CD4-positive, alpha-beta T cell treated with Interleukin-6 at 100 ng/mL for 8 hours (primary cell): ENCODE data around the gene CNGA2.
"Not testable (repeated sequence)": the region's sequence is repeated elsewhere in the genome, so short reads cannot be mapped to it uniquely, and the experiment has no call there.

Experiments
- DNase-seq: peaks from one replicate; pipeline ENCODE4 v3.0.0-alpha.2; 2020; ENCODE audit warnings: mixed read lengths, low spot score

CNGA2 gene

DNA sequence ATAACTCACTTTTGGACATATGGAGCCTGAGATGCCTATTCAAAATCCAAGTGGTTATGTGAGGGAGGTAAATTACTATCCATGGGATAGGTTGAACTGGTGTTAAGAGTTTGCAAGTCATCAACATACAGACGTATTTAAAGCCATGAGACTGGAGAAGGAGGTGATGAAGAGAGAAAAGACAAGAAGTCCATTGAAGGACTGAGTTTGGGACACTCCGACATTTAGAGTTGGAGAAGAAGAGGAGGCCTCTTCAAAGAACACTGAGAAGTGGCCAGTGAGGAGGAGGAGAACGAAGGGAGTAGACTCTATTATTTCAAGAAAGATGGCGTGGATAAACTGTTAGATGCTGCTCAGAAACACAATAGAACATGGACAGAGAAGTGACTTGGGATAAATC lies at the start of gene CNGA2:
Gene CNGA2, plus strand, starts transcription at position 301 of the 400 bp plus-strand sequence. CDS start 3,738 bp downstream, outside the sequence.
- DNase-seq, result no peak

- DNase-seq, result no peak
Observed at GRCh38 chrX:151687635-151688034, 46.9 kb upstream of the CNGA2 start.

- no peak for DNase-seq
Observed at GRCh38 chrX:151688695-151689094, 45.9 kb upstream of the CNGA2 start.

DNA sequence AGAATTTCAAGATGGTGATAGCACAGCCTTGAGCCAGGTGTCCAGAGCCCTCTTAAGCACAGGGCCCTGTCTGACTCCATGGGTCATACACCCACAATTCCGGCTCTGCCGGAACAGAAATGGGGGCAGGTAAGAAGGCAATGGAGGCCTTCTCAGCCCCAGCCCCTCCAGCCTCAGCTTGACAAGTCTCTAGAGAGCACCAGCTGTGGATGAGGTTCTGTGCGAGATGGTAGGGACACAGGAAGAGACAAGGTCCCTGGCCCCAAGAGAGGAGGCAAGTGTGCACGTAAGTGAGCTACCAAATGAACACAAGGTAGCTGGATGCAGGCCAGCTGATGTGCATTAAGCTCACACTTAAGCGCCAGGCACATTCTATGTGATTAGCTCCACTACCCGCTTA lies 41.7 kb upstream of the CNGA2 start:
- no peak for DNase-seq

- DNase-seq, result no peak
Observed at GRCh38 chrX:151694121-151694520, 40.4 kb upstream of the CNGA2 start.

DNA sequence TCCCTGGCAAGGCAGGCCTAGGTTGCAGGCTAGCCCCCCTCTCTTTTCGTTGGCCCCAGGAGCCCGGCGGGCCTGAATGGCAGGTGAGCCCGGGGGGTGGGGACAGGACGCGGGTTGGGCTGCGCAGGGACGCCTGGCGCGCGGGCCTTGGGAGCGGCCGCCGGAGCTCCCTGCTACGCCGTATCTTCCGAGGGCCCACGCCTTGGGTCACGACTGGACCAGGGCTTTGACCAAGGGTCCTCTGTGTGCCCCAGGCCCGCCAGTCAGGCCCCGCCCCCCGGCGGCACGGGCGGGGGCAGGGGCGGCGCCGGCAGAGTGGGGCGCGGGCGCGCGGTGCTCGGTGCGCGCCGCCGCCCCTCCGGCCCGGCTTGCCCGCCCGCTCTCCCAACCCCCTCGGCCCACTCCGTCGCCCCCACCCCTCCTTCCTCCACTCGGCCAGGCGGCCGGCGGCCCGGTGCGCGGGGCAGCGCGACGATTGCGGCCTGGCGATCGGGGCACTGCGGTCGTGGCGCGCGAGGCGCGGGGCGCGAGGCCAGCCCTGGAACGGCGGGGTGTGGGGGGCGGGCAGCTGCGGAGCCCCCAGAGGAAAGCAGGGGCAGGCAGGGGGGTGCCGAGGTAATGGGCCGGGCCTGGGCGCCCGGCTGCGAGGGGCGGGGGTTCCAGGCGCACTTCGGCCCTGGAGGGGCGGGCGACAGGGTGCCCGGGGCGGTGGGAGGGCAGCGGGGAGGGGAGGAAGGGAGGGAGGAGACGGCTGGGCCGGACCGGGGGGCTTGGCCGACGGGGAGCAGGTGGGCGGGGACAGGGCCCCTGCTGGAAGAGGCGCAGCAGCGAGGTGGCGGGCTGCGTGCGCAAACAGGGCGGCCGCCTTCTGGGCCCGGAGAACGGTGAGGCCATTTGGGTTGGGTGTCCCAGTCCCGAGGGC lies 39.6 kb upstream of the CNGA2 start, which contains the start of gene PRRG3:
Gene PRRG3, plus strand, starts transcription at position 798 of the 922 bp plus-strand sequence. CDS start 3,357 bp downstream, outside the sequence.
- no peak for DNase-seq

DNA sequence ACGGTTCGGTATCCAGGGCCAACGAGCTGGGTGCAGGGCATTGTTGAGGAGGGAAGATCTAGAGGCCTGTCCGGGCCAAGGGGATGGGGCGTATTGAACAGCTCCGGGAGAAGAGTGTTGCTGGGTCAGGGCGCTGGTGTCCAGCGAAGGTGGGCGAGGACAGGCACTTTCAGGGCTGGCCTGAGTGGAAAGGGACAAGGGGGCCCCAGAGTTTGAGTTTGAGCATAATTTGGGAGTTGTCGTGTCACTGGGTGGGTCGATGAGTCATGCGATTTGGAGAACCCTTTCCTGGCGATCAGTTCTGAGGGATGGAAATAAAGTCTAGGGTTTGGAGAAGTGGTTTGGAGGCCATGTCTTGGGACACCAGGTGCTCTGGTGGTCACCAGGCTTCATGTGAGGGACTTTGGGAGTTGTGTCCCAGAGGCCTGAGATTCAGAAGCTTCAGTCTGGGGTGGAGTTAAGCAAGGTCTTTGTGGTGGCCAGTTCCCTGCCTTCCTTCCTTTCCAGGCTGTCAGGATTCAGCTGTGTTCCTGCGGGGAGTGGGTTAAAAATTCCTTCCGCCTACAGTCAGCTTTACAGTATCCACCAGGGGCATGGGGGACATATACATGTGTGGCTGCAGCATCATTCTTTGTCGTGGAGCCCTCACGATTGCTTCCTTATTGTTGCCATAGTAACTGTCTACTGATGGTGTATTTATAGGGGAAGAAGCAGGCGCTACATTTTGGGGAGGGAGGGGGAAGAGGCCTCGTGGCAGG lies 38.8 kb upstream of the CNGA2 start:
- DNase-seq, result no peak

DNA sequence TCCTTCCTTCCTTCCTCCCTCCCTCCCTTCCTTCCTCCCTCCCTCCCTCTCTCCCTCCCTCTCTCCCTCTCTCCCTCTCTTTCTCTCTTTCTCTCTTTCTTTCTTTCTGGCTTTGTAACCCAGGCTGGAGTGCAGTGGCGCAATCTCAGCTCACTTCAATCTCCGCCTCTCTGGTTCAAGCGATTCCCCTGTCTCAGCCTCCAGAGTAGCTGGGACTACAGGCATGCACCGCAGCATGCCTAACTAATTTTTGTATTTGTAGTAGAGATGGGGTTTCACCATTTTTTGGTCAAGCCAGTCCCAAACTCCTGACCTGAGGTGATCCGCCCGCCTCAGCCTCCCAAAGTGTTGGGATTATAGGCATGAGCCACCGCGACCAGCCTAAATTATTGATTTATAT lies 37.5 kb upstream of the CNGA2 start:
- DNase-seq, result not testable (repeated sequence)

GRCh38 chrX:151697522-151697921 lies 37.0 kb upstream of the CNGA2 start:
- DNase-seq, result no peak

- no peak for DNase-seq
Observed at GRCh38 chrX:151698485-151698884, 36.1 kb upstream of the CNGA2 start.

- no peak for DNase-seq
Observed at GRCh38 chrX:151699746-151700145, 34.8 kb upstream of the CNGA2 start.

GRCh38 chrX:151700581-151700980 lies 34.0 kb upstream of the CNGA2 start:
- DNase-seq, result no peak

GRCh38 chrX:151701071-151701470 lies 33.5 kb upstream of the CNGA2 start:
- DNase-seq, result no peak

GRCh38 chrX:151701531-151701930 lies 33.0 kb upstream of the CNGA2 start:
- DNase-seq, result no peak

DNA sequence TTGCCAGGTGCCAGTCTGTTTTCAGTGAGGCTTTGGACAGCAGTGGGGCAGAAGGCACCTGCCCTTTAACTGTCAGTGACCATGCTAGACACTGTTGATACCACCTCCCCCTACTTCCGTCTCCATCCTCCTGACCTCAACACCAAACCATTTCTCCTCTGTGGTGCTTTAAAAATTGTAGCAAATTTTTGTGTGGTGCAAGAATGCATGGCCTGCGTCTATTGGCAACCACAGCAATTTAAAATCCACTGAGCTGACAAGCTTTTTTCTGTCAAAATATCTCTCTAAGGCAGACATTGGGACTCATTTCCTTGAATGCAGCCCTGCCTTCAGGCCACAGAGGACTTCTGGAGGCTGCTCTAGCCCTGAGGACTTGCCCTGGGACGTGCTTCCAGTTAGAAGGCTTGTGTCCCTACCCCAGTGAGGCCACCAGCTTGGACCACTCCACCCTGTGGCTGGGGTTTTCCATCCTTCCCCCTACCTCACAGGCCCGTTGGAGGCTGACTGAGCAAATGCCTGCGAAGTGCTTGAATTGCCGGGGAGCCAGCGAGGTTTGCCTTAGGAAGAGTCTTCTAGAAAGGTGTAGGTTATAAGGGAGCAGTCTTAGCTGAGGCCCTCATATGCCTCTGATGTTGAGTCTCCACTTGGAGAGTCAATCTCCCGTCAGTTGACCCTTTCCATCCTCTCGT lies 32.4 kb upstream of the CNGA2 start:
- no peak for DNase-seq

DNA sequence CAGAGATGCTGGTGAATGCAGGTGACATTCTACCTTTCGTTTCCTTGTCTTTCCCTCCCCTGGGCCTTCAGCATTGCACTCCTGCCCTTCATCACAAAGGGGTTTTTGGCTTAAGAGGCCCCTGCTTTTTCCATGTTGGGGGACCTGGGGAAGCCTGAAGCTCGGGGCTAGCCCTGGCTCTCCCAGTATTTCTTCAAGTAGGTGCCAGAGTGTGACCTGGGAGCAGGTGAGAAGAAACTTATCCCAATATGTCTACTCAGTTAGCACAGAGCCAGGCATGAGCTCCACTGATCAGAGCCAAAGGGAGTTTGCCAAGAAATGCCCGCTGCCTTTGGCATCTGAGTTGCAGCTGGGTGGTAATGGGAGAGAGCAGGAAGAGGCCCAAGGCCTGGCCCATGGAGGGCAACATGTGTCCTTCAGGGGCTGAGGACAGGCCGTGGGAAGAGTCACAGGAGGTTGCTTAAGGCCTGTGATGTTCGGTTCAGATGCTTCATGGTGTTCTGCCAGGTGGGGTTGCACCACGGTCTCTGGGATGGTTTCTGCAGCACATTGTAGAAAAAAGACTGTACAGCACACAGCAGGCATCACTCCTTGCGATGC lies 31.7 kb upstream of the CNGA2 start:
- no peak for DNase-seq

- no peak for DNase-seq
Observed at GRCh38 chrX:151703487-151703886, 31.1 kb upstream of the CNGA2 start.

- no peak for DNase-seq
Observed at GRCh38 chrX:151704041-151704663, 30.4 kb upstream of the CNGA2 start.

- DNase-seq, result no peak
Observed at GRCh38 chrX:151708821-151709220, 25.7 kb upstream of the CNGA2 start.

DNA sequence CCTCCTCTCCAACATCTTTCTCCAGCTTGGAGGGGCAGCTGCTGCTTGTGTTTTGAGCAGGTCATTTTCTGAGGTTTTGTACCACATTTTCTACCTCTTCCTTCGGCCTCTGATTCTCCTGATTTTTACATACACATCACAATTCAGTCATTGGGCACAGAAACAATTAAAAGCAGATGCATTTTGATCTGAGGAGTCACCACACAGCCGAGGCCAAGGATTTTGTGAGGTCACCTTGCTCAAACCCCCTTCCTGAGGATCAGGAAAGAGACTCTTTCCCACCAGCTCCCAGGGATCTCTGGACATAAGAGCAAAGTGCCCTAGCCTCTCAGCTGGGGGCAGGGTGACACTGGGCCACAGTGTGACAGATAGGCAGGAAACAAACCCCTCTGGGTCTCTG lies 24.1 kb upstream of the CNGA2 start:
- no peak for DNase-seq

DNA sequence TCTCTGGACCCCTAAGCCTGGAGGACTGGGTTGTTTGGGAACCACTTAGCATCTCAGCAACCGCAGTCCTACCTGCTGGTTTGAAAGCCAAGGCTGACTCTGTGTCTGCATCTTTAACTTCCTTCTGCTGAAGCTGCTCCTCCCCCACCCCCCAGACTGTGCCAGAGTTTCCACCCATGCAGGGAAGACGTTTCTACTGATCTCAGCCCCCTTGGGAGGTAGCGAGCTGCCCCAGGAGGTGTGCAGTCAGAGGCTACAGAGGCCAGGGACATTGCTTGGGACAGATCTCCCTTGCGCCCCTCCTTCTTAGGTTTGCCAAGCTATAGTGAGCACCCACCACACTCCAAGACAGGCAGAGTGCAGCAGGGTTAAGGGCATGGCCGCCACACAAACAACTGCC lies 23.4 kb upstream of the CNGA2 start:
- no peak for DNase-seq

DNA sequence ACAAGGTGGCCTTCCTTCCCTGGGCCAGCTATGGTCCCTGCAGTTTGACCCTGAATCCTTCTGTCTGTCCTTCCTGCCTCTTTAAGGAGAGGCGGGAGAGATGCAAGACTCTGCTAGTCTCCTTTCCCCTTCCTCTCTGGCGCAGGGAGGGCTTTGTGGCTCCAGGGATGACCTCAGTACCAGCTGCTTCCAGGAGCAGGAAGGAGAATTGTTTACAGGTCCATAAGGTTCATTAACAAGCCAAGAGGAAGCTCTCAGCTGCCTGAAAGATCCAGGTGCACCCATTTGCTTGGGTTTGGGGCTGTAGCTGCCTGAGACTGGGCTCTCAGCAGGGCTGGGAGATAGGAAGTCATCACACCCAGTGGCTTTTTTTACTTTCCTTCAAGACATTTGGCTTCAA lies 22.8 kb upstream of the CNGA2 start:
- no peak for DNase-seq
